Skeletal muscle satellite cell (primary cell): ENCODE results near the gene KRTAP6-3.

ENCODE experiments used
- H3K27me3 ChIP-seq: 2 replicates; pipeline ENCODE4 v1.7.0; 2013; ENCODE audit warnings: low read length; ENCODE audit not compliant: control insufficient read depth, insufficient read depth
- H3K36me3 ChIP-seq: 2 replicates; pipeline ENCODE4 v1.7.0; 2013; ENCODE audit warnings: mild to moderate bottlenecking, control low read depth, low read length; ENCODE audit not compliant: insufficient read depth
- H3K4me1 ChIP-seq: 2 replicates; pipeline ENCODE4 v1.7.0; 2013; ENCODE audit warnings: low read length; ENCODE audit not compliant: control insufficient read depth, insufficient read depth
- H3K4me2 ChIP-seq: 2 replicates; pipeline ENCODE4 v1.7.0; 2013; ENCODE audit warnings: mild to moderate bottlenecking, low read length
- H3K4me3 ChIP-seq: 2 replicates; pipeline ENCODE4 v1.7.0; 2013; ENCODE audit warnings: low read length
- H3K9ac ChIP-seq: 2 replicates; pipeline ENCODE4 v1.7.0; 2013; ENCODE audit warnings: mild to moderate bottlenecking, low read depth, low read length, moderate library complexity
- H3K9me3 ChIP-seq: replicated peaks from 2 replicates; pipeline ENCODE4 v1.7.0; 2013; ENCODE audit warnings: mild to moderate bottlenecking, control low read depth, low read length

The KRTAP6-3 gene

DNA sequence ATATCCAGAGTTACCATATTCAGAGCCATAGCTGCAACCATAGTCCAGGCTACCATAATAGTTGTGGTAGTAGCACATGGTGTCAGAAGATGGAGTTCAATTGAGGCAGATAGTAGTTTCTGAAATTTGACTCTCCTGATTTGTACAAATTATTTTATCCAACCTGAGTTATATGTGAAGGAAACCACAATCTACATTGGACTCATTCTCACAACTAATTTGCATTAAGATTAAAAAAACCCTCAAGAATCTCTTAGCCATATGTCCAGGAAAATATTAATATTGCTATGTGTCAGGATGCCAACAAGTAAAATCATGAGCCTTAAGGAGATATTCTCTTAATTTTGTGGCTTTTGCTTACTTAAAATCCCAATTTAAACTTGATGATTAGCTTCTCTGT lies 1.9 kb upstream of the KRTAP6-3 start, which contains the start of gene KRTAP22-2:
KRTAP22-2 (minus strand) TSS at position 101 of the 400 bp plus-strand sequence.
- H3K4me3 ChIP-seq: no peak within 1 kb of the TSS
- no peaks in the 10 kb centered on the region for H3K27me3 ChIP-seq
- H3K9me3 ChIP-seq: peaks cover 13% of the 10 kb centered on the region
- no peaks in the 10 kb centered on the region for H3K36me3 ChIP-seq
- no peaks in the 10 kb centered on the region for H3K4me1 ChIP-seq
- no peak within 1 kb of the TSS for H3K9ac ChIP-seq
- H3K4me2 ChIP-seq: no peak within 1 kb of the TSS

DNA sequence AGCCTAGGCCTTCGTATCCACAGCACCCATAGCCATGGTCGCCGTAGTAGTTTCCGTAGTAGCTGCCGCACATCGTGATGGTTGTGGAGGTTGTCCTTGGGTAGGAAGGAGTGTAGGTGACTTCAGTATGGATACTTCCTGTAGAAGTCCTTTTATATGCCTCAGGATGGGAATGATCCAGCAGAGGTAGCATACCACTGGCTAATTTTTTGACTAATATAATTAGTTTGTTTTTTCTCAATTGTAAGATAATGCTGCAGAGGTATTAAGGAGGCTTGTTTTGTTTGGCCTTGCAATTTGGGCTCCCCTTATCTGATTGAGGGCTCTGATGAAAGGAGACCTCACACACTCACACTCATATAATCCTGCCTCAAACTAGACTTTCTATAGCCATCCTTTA lies 6.6 kb downstream of the KRTAP6-3 start, which contains the start of gene KRTAP6-2:
KRTAP6-2 (minus strand) TSS at position 101 of the 400 bp plus-strand sequence; CDS start at position 73, 28 bp downstream.
- no peaks in the 10 kb centered on the region for H3K27me3 ChIP-seq
- H3K4me3 ChIP-seq: no peak within 1 kb of the TSS
- H3K36me3 ChIP-seq: no peaks in the 10 kb centered on the region
- no peaks in the 10 kb centered on the region for H3K4me1 ChIP-seq
- H3K9me3 ChIP-seq: no peaks in the 10 kb centered on the region
- no peak within 1 kb of the TSS for H3K9ac ChIP-seq
- H3K4me2 ChIP-seq: no peak within 1 kb of the TSS

DNA sequence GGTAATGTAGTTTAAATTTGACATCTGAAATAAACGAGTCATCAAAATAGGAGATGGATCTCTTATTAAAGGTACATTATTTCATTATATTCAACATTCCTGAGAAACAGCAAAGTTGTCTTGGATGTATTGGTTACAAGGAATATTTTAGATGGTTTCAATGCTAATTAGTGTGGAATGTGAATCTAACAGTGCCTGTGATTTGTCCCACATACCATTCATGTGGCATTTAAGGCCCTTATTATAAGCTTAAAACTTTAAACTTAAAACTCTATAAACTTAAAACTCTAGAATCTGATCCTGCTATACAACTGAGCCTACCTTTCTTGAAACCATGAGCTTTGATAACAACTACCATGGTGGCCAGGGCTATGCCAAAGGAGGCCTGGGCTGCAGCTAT lies 8.5 kb downstream of the KRTAP6-3 start, which contains the start of gene KRTAP22-1:
KRTAP22-1 (plus strand) TSS at position 301 of the 400 bp plus-strand sequence.
- Histone ChIP-seq H3K4me2 (no peak within 1 kb of the TSS), H3K9me3 (peaks cover 4% of the 10 kb centered on the region), H3K36me3 (no peaks in the 10 kb centered on the region), H3K27me3 (no peaks in the 10 kb centered on the region), H3K4me1 (no peaks in the 10 kb centered on the region), H3K9ac (no peak within 1 kb of the TSS), H3K4me3 (no peak within 1 kb of the TSS)

DNA sequence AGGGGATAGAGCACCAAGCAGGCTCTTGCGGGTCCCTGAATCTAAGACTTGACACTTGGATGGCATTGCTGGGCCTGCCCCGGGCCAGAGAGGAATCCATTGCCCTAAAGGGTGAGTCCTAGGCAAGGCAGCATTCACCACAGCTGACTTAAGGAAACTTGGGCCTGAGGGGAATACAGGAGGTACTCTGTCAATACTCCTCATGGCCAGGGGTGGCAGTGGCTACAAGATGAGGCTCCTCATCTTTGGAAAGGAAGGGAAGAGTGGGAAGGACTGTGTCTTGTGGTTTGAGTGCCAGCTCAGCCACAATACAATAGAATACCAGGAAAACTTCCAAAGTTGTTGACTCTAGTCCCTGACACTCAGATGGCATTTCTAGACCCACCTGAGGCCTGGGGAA lies 13.7 kb downstream of the KRTAP6-3 start:
- no peak overlapping the region for H3K4me2 ChIP-seq
- H3K9me3 ChIP-seq: peaks cover 4% of the 10 kb centered on the region
- no peaks in the 10 kb centered on the region for H3K4me1 ChIP-seq
- no peaks in the 10 kb centered on the region for H3K36me3 ChIP-seq
- H3K9ac ChIP-seq: no peak overlapping the region
- no peaks in the 10 kb centered on the region for H3K27me3 ChIP-seq
- no peak overlapping the region for H3K4me3 ChIP-seq

DNA sequence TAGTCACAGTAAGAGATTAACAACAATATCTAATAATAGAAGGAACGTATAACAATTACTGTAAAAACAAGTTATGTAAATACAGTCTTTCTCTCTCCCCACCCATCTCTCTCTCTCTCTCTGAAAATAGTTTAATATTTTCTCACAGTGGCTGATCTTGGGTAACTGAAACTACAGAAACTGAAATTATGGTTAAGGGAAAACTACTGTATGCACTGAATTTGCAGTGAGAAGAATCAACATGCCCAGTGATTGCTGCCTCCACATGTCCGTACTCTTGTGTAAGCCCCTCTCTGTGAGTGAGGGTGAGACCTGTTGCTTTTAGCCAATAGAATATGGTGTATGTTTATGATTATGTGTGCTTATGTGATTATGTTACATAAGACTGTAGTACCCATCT lies 19.9 kb downstream of the KRTAP6-3 start:
- H3K36me3 ChIP-seq: no peaks in the 10 kb centered on the region
- H3K27me3 ChIP-seq: no peaks in the 10 kb centered on the region
- no peak overlapping the region for H3K4me2 ChIP-seq
- no peak overlapping the region for H3K4me3 ChIP-seq
- H3K9ac ChIP-seq: no peak overlapping the region
- H3K4me1 ChIP-seq: no peaks in the 10 kb centered on the region
- H3K9me3 ChIP-seq: peaks cover 9% of the 10 kb centered on the region

DNA sequence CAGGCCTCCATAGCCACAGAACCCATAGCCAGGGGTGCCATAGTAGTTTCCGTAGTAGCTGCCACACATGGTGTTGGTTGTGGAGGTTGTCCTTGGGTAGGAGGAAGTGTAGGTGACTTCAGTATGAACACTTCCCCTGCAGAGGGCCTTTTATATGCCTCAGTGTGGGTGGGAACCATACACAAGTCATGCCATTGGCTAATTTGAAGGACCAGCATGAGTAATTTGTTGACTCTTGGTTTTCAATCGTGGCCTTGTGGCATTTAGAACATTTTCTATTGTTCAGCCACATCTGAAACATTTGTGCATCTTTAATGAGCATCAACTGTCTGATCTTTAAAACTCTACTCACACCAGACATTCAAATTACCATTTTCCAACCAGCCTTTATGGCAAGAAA lies 21.6 kb downstream of the KRTAP6-3 start, which contains the start of gene KRTAP6-1:
KRTAP6-1 (minus strand) TSS at position 95 of the 400 bp plus-strand sequence; CDS start at position 69, 26 bp downstream.
- Histone ChIP-seq H3K9me3 (peaks cover 9% of the 10 kb centered on the region), H3K4me1 (no peaks in the 10 kb centered on the region), H3K4me3 (no peak within 1 kb of the TSS), H3K9ac (no peak within 1 kb of the TSS), H3K27me3 (no peaks in the 10 kb centered on the region), H3K36me3 (no peaks in the 10 kb centered on the region), H3K4me2 (no peak within 1 kb of the TSS)

DNA sequence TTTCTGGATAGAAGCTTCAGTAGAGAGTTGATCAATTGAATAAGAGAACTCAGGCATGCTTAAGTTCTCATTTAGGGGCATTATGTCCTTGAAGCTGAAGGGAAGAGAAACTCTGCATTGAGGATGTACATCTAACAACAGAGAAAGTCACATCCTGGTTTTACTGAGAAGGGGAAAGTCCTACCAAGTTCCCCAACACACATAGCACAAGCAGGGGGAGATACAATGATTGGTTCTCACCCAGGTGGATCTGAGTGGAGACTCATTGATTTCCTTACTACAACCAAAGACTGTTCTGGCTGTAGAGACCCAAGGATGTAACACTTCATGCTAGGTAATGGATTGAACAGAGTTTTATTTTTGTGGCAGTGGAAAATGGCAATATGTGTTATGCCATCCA lies 23.0 kb downstream of the KRTAP6-3 start:
- Histone ChIP-seq H3K9ac (no peak overlapping the region), H3K4me1 (no peaks in the 10 kb centered on the region), H3K9me3 (peaks cover 9% of the 10 kb centered on the region), H3K36me3 (no peaks in the 10 kb centered on the region), H3K4me2 (no peak overlapping the region), H3K4me3 (no peak overlapping the region), H3K27me3 (no peaks in the 10 kb centered on the region)

DNA sequence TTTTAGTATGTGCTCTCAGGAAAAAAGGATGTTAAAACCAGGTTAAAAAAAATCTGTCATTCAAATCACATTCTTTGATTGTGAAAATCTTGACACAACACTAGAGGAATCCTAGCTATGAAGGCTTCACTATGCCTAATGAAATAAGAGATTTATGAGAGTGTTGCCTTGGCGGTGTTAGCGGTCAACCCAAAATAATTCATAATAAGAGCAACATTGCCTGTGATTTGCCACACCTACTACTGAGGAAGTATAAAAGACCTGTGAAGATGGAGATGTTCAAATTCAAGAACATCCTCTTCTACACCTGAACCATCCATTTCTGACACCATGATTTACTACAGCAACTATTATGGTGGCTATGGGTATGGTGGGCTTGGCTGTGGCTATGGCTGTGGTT lies 23.9 kb downstream of the KRTAP6-3 start, which contains the start of gene KRTAP20-1:
KRTAP20-1 (plus strand) TSS at position 301 of the 400 bp plus-strand sequence; CDS start at position 331, 30 bp downstream.
- Histone ChIP-seq H3K4me1 (no peaks in the 10 kb centered on the region), H3K4me3 (no peak within 1 kb of the TSS), H3K9ac (no peak within 1 kb of the TSS), H3K27me3 (no peaks in the 10 kb centered on the region), H3K4me2 (no peak within 1 kb of the TSS), H3K9me3 (peaks cover 9% of the 10 kb centered on the region), H3K36me3 (no peaks in the 10 kb centered on the region)

DNA sequence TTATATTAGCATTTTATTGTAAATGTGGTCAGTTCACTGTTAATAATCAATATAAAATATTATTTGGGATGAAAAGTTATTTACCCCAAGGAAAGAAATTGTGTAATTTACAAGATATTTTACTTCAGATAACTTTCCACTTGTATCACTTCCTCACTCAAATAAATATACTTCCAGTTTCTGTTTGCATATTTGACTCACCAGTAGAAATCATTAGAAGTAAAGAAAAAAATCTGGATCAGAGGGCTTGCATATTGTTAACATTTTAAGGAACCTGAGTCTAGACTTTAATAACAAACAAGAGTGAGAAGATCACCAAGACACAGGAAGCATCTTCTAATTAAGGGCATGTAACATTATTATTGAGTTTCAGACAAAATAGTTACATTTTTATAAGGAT lies 27.8 kb downstream of the KRTAP6-3 start:
- no peaks in the 10 kb centered on the region for H3K27me3 ChIP-seq
- H3K4me3 ChIP-seq: no peak overlapping the region
- no peaks in the 10 kb centered on the region for H3K36me3 ChIP-seq
- no peaks in the 10 kb centered on the region for H3K4me1 ChIP-seq
- H3K9ac ChIP-seq: no peak overlapping the region
- H3K4me2 ChIP-seq: no peak overlapping the region
- peaks cover 4% of the 10 kb centered on the region for H3K9me3 ChIP-seq

DNA sequence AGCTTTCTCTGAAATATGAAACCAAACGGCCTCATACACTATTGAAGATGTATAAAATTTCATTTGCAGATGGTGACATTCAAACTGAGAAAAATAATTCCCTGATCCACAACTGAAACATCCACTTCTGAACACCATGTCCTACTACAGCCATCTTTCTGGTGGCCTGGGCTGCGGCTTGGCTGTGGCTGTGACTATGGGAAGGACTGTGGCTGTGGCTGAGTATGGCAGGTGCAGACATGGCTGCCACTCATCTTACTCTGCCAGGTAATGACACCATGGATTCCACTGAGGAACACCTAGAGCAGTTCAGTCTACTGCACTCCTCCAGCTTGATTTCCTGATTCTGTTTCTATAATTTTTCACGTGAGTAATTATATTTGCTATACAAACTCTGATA lies 28.3 kb downstream of the KRTAP6-3 start, which contains the start of gene KRTAP20-4:
KRTAP20-4 (plus strand) TSS at position 106 of the 400 bp plus-strand sequence.
- no peaks in the 10 kb centered on the region for H3K27me3 ChIP-seq
- H3K9ac ChIP-seq: no peak within 1 kb of the TSS
- no peaks in the 10 kb centered on the region for H3K4me1 ChIP-seq
- no peak within 1 kb of the TSS for H3K4me3 ChIP-seq
- H3K4me2 ChIP-seq: no peak within 1 kb of the TSS
- H3K36me3 ChIP-seq: no peaks in the 10 kb centered on the region
- no peaks in the 10 kb centered on the region for H3K9me3 ChIP-seq

DNA sequence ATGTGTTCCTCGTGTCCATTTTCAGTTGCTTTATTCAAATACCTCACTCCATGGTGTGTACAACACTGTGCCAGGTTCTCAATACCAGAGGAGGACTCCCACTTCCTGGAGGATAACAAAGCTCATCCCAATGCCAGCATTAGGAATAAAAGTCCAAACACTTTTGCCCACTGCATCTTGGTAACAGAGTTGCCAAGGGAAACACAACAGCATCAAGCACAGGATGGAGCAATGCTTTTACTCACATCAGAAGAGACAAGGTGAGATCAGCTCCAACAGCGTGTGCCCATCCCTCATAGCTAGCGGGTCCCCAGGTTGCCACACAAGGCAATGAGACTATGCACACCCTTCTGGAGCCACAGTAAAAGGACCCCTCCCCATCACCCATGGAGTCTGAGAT lies 31.1 kb downstream of the KRTAP6-3 start:
- no peak overlapping the region for H3K9ac ChIP-seq
- no peaks in the 10 kb centered on the region for H3K36me3 ChIP-seq
- no peak overlapping the region for H3K4me2 ChIP-seq
- no peaks in the 10 kb centered on the region for H3K9me3 ChIP-seq
- H3K4me1 ChIP-seq: no peaks in the 10 kb centered on the region
- no peaks in the 10 kb centered on the region for H3K27me3 ChIP-seq
- no peak overlapping the region for H3K4me3 ChIP-seq

DNA sequence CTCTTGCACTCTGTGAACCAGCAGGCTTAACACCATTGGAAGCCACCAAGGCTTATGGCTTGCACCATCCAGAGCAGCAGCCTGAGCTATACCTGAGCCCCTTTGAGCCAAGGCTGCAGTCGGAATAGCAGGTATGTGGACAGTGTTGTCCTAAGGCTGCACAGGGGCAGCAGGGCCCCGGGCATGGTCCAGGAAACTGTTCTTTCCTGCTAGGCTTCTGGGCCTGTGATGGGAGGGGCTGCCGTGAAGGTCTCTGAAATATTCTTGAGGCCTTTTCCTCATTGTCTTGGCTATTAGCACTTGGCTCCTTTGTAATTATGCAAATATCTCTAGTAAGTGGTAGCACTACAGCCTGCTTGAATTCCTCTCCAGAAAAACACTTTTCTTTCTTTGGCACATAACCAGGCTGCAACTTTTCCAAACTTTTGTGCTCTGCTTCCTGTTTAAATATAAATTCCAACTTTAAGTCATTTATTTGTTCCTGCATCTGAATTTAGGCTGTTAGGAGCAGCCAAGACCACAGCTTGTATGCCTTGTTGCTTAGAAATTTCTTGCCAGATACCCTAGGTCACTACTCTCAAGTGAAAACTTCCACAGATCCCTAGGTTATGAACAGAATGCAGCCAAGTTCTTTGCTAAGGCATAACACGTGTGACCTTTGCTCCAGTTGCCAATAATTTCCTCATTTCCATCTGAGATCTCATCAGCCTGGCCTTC lies 33.4 kb downstream of the KRTAP6-3 start:
- Histone ChIP-seq H3K27me3 (no peaks in the 10 kb centered on the region), H3K36me3 (no peaks in the 10 kb centered on the region), H3K4me1 (no peaks in the 10 kb centered on the region), H3K4me3 (no peak overlapping the region), H3K4me2 (no peak overlapping the region), H3K9me3 (no peaks in the 10 kb centered on the region), H3K9ac (no peak overlapping the region)
